GM19468 (cell line): ENCODE data around the gene MT4.

ENCODE experiments used
- ATAC-seq: cut with Tn5 transposase; IDR thresholded peaks from one replicate; pipeline ENCODE4 v1.9.1; 2021; ENCODE audit warnings: mild to moderate bottlenecking, moderate library complexity, moderate number of reproducible peaks; ENCODE audit not compliant: unreplicated experiment; ENCODE audit errors: extremely low read depth

MT4 gene

GRCh38 chr16:56564793-56565477, at the start of gene MT4:
Gene MT4, plus strand, starts transcription at chr16:56565073. Its CDS starts 56 bp downstream, at chr16:56565129.
- no peak for ATAC-seq

GRCh38 chr16:56515665-56516064, 49.2 kb upstream of the MT4 start:
- ATAC-seq, result no peak

- no peak for ATAC-seq
Observed at GRCh38 chr16:56517206-56517605, 47.7 kb upstream of the MT4 start.

GRCh38 chr16:56518425-56518824, 46.4 kb upstream of the MT4 start:
- no peak for ATAC-seq

GRCh38 chr16:56519459-56520250, 45.2 kb upstream of the MT4 start, which contains the start of gene BBS2:
Gene BBS2, minus strand, starts transcription at chr16:56520024. Its CDS starts 162 bp downstream, at chr16:56519862.
- peak; percentile 48 for ATAC-seq

- no peak for ATAC-seq
Observed at GRCh38 chr16:56520251-56520577, 44.7 kb upstream of the MT4 start.

- no peak for ATAC-seq
Observed at GRCh38 chr16:56525236-56525635, 39.6 kb upstream of the MT4 start.

- no peak for ATAC-seq
Observed at GRCh38 chr16:56530872-56531271, 34.0 kb upstream of the MT4 start.

- no peak for ATAC-seq
Observed at GRCh38 chr16:56532714-56533113, 32.2 kb upstream of the MT4 start.

GRCh38 chr16:56534847-56535383, 30.0 kb upstream of the MT4 start:
- no peak for ATAC-seq

GRCh38 chr16:56538331-56538730, 26.5 kb upstream of the MT4 start:
- ATAC-seq, result no peak

GRCh38 chr16:56539656-56540055, 25.2 kb upstream of the MT4 start:
- no peak for ATAC-seq

GRCh38 chr16:56542039-56542438, 22.8 kb upstream of the MT4 start:
- ATAC-seq, result no peak

GRCh38 chr16:56547120-56547948, 17.5 kb upstream of the MT4 start:
- no peak for ATAC-seq

- no peak for ATAC-seq
Observed at GRCh38 chr16:56547949-56548567, 16.8 kb upstream of the MT4 start.

- ATAC-seq, result no peak
Observed at GRCh38 chr16:56549161-56549560, 15.7 kb upstream of the MT4 start.

GRCh38 chr16:56549744-56550385, 15.0 kb upstream of the MT4 start:
- ATAC-seq, result no peak

- no peak for ATAC-seq
Observed at GRCh38 chr16:56551796-56552738, 12.8 kb upstream of the MT4 start.

GRCh38 chr16:56554441-56554840, 10.4 kb upstream of the MT4 start:
- ATAC-seq, result no peak
